HG03354 (cell line): ENCODE measurements around the gene SORL1.
A peak's percentile ranks its signal among the peaks of the same experiment; 100 is the strongest.

ENCODE experiments used
- ATAC-seq: cut with Tn5 transposase; IDR thresholded peaks from one replicate; pipeline ENCODE4 v1.9.1; 2021; ENCODE audit warnings: mild to moderate bottlenecking; ENCODE audit not compliant: unreplicated experiment, poor library complexity, severe bottlenecking

Gene SORL1

DNA sequence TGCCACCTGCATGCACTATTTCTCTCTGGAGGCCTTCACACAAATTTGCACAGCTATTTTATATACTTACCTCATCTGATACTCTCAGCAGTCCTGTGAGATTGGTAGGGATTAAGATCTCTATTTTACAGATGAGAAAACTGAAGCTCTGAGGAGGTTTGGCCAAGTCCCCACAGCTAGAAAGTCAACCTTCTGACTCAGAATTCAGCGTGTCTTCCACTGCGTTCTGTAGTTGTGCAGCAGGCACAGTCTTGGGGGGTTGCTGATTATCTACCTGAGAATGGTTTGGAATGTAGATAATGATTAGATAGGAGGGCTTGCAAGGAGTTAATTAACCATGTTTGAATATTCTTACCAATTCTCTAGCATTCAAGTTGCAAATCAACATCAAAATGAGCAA lies 2.5 kb upstream of the SORL1 start:
- ATAC-seq = no peak

DNA sequence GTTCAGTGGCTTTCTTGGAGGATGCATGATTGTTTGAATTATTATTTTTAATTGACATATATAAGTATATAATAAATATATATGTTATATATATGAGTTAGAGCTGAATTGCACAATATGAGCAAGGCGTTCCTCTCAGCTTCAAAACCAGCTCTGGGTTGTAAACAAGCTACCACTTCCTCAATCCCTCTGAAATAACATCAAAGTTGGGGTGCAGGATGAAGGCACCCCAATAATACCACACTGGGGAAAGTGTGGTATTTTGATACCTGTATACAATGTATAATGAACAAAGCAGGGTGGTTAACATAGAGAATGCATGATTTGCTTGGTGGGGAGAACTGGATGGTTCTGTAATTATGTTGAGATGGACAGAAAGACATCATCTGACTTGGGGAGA lies 1.7 kb upstream of the SORL1 start:
- ATAC-seq = no peak

GRCh38 chr11:121451178-121451985 lies 732 bp upstream of the SORL1 start:
- peak; percentile 17 for ATAC-seq

- peak; percentile 24 for ATAC-seq
Measured at GRCh38 chr11:121452609-121453150, 566 bp downstream of the SORL1 start, which contains the start of gene SORL1-AS1. Gene SORL1-AS1, minus strand, starts transcription at chr11:121452967.

GRCh38 chr11:121453589-121454299 lies 1.6 kb downstream of the SORL1 start:
- ATAC-seq = no peak

GRCh38 chr11:121455115-121455514 lies 3.0 kb downstream of the SORL1 start:
- ATAC-seq = no peak

- no peak for ATAC-seq
Measured at GRCh38 chr11:121456151-121456550, 4.0 kb downstream of the SORL1 start.

DNA sequence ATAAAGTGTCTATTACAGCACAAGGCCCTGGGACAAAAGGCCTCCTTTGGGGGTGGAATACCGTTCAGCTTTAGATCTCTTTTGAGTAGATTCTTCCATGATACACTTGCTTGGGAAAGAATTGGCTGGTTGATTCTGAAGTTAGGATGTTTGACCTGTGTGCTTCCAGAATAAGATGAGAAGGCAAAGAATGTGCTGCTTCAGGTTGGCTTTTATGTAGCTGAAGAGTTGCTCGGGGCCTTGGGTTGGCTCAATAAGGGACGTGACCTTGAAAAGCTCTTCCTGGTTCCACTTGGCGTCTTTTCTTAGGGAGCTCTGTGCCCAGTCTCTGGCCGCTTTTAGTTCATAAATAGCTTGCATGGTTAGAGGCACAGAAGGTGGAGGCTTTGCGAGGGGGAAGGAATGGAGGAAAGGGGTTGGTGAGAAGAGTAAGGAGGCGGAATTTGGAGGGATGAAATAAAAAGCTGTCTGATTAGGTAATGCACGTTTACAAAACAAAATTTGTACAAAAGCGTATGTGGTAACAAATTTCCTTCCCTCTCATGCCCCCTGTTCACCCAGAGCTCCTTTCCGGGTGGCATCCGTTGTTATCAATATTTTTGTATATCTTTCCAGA lies 4.8 kb downstream of the SORL1 start:
- no peak for ATAC-seq

- ATAC-seq = no peak
Measured at GRCh38 chr11:121458551-121458950, 6.4 kb downstream of the SORL1 start.

DNA sequence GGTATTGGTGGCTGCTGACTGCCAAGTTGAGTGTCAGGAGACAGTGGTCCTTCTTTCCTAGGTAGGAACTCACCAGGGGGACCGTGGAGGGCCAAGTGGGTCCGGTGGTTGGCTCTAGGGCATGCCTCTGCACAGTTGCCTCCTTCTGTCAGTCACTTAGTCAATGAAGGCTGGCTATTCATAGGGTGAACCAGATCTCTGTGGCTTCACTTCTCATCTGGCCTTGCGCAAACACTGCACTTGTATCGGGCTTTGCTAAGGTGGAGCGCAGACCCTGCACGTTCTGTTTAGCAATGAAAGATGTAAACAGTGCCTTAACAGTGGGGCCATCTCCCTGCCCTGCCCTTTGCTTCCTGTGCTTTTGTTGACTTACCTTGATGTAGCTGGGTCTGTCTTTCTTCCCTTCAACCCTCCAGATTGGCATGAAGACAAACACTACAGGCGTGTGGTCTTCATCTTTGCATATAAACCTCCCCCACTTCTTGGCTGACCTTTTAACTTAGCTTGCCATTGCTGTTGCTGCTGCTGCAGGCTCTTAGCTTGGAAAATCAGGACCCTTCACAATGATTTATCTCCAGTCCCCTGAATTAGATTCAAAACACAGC lies 7.4 kb downstream of the SORL1 start:
- no peak for ATAC-seq

GRCh38 chr11:121460941-121461514 lies 8.9 kb downstream of the SORL1 start:
- no peak for ATAC-seq

- no peak for ATAC-seq
Measured at GRCh38 chr11:121461843-121462242, 9.7 kb downstream of the SORL1 start.

DNA sequence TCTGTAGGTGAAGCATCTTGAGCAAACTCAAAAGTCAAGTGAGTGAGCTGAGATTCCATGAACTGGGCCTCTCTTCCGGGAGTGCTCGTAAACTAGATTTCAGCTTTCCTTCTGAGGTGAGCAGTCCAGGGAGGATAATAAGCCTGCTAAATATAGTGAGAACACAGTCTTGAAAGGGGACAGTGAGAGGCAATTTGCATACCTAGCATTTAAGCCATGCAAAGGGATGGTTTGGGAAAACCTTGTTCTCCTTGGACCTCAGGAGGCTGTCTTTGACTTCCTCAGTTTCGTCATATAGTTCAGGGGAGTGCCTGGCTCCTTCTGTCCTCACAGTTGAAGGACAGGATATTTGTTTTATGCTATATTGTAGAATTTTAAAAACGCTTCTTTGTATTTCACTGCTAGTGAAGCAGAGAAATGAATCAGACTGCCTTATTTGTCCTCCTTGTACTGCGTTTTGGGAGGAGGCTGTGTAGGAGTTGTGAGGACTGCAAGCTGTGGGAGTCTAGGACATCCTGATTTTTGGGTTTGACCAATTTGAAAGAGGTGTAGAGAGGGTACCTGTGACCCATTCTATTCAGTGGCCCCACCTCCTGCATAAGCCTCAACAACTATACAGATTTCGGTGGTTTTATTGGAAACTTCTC lies 11.7 kb downstream of the SORL1 start:
- ATAC-seq = no peak

GRCh38 chr11:121464352-121464946 lies 12.3 kb downstream of the SORL1 start:
- peak; percentile 64 for ATAC-seq

DNA sequence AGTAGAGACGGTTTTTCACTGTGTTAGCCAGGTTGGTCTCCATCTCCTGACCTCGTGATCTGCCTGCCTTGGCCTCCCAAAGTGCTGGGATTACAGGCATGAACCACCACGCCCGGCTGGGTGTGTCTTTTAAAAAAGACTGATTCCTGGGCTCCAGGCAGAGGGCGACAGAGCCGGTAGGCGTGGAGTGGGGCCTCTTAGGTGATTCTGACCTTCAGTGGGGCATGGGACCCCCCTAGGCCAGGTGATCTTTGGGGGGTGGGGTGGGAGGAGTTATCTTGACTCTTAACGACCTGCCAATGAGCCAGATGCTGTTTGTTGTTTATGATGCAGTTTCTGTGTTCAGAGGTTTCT lies 13.6 kb downstream of the SORL1 start:
- ATAC-seq = no peak

DNA sequence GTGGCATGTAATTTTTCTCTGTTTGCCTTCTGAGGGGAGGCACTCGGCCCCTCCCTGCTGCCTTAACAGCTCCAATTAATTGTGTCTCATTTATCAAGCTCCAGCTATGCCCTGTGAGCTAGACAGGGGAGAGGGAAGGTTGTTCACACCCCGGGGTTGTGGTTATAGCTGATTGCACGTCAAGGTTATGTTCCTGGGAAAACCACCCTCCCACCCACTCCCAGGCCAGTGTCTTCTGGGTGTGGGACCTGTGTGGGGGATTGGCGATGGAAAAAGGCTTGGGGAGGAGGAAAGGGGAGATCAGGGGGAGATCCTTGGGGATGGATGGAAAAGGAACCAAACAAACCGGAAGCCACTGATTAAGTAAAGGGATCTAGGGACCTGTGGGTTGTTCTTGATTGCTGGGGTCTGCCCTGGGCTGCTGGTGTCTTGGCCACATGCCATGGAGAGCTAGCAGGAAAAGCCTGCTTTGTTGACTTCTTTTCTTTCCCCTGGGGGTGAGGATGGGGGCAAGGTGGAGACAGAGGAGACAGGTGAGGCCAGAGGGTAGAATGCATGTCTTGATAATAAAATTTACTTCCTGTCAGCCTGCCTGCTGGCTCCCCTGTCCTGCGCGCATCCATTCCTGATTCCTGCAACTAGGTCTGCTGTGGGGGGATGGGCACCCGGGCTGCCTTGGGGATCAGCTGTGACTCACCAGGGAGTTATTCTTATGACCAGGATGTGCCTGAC lies 14.1 kb downstream of the SORL1 start:
- ATAC-seq = no peak

DNA sequence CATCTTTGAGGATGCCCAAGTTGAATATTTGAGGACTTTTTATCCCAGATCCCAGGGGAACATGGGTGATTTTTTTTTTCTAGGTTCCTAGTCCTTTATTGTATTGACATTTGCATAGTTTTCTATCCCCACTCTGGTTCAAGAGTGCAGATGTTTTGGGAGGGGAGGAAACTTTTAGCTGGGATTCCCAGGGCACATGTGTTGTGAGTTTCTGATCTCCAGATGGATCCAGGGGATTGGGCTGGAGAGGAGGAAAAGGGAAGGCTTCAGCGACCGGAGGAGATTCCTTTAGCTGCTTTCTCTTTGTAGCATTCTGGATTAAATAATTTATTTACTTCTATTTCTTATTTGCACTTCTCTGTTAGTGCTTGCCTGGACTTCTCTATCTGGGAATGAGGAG lies 15.4 kb downstream of the SORL1 start:
- ATAC-seq = no peak

GRCh38 chr11:121467965-121468364 lies 15.9 kb downstream of the SORL1 start:
- peak; percentile 51 for ATAC-seq
